ENCODE measurements around the gene LMF2. TPM values are rescaled to one million over a fixed set of nuclear protein-coding genes. Genes with fewer than 3 reads are reported as not detected.
A peak's percentile ranks its signal among the peaks of the same experiment; 100 is the strongest.

Gene LMF2
- total RNA-seq, 1 donor from 2014 or later = 93.2 TPM

- Mint-ChIP-seq H3K27ac (ENCODE audit: unreplicated experiment) (no peak overlapping the region), H3K36me3 (ENCODE audit: low read depth, unreplicated experiment) (peaks cover 8% of the 10 kb centered on the region), H3K4me3 (ENCODE audit: unreplicated experiment) (peak overlapping the region; percentile 80), H3K4me1 (ENCODE audit: low read depth, unreplicated experiment) (peaks cover 6% of the 10 kb centered on the region), H3K27me3 (ENCODE audit: low read depth, unreplicated experiment) (peaks cover 26% of the 10 kb centered on the region), H3K9me3 (ENCODE audit: unreplicated experiment) (peaks cover 3% of the 10 kb centered on the region)
- DNase-seq (ENCODE audit: low read depth) (no peak), FAIRE-seq (no peak)
- Histone ChIP-seq H3K9ac (ENCODE audit: low read length) (peak overlapping the region; percentile 14), H2AFZ (ENCODE audit: low read depth, low read length) (no peak overlapping the region), H4K20me1 (ENCODE audit: insufficient read depth, low read length) (no peaks in the 10 kb centered on the region), H3K4me2 (ENCODE audit: low read length) (peak overlapping the region; percentile 57), H3K9me3 (ENCODE audit: insufficient read depth, low read depth, low read length) (no peaks in the 10 kb centered on the region), H3K4me3 (ENCODE audit: insufficient read depth, low read depth, low read length) (no peak overlapping the region), H3K4me1 (ENCODE audit: insufficient read depth, low read length) (peaks cover 7% of the 10 kb centered on the region), H3K36me3 (ENCODE audit: insufficient read depth, low read length) (no peaks in the 10 kb centered on the region), H3K27me3 (ENCODE audit: insufficient read depth, low read length) (peaks cover 17% of the 10 kb centered on the region), H3K79me2 (ENCODE audit: insufficient read depth, low read length) (no peaks in the 10 kb centered on the region), H3K27ac (ENCODE audit: low read depth, low read length) (no peak overlapping the region)
- no peak for TF ChIP-seq EZH2 (IDR thresholded peaks at IDR 0.05; ENCODE audit: insufficient read depth, low read length)
- no peak for TF ChIP-seq CTCF (IDR thresholded peaks at IDR 0.05; ENCODE audit: insufficient read depth, low read depth, low read length)
Measured at GRCh38 chr22:50482107-50483074, 25.1 kb downstream of the LMF2 start.

GRCh38 chr22:50481440-50482106 lies 25.9 kb downstream of the LMF2 start, which contains the start of gene ADM2:
Gene ADM2, plus strand, starts transcription at chr22:50481543. Its CDS starts 305 bp downstream, at chr22:50481848.
- H3K27ac ChIP-seq (ENCODE audit: low read depth, low read length) = no peak within 1 kb of the TSS
- Mint-ChIP-seq H3K27ac (ENCODE audit: unreplicated experiment) (peak within 1 kb of the TSS; percentile 26), H3K4me3 (ENCODE audit: unreplicated experiment) (peak within 1 kb of the TSS; percentile 81), H3K36me3 (ENCODE audit: low read depth, unreplicated experiment) (peaks cover 8% of the 10 kb centered on the region), H3K4me1 (ENCODE audit: low read depth, unreplicated experiment) (peaks cover 6% of the 10 kb centered on the region), H3K27me3 (ENCODE audit: low read depth, unreplicated experiment) (peaks cover 31% of the 10 kb centered on the region), H3K9me3 (ENCODE audit: unreplicated experiment) (peaks cover 3% of the 10 kb centered on the region)
- no peaks in the 10 kb centered on the region for H3K9me3 ChIP-seq (ENCODE audit: insufficient read depth, low read depth, low read length)
- no peaks in the 10 kb centered on the region for H3K36me3 ChIP-seq (ENCODE audit: insufficient read depth, low read length)
- DNase-seq (ENCODE audit: low read depth) = no peak
- TF ChIP-seq EZH2 (IDR thresholded peaks at IDR 0.05; ENCODE audit: insufficient read depth, low read length) = peak; percentile 58
- TF ChIP-seq CTCF (IDR thresholded peaks at IDR 0.05; ENCODE audit: insufficient read depth, low read depth, low read length) = no peak
- H3K4me3 ChIP-seq (ENCODE audit: insufficient read depth, low read depth, low read length) = no peak within 1 kb of the TSS
- no peaks in the 10 kb centered on the region for H4K20me1 ChIP-seq (ENCODE audit: insufficient read depth, low read length)
- FAIRE-seq = no peak
- peak within 1 kb of the TSS; percentile 14 for H3K9ac ChIP-seq (ENCODE audit: low read length)
- peaks cover 17% of the 10 kb centered on the region for H3K27me3 ChIP-seq (ENCODE audit: insufficient read depth, low read length)
- peak within 1 kb of the TSS; percentile 52 for H2AFZ ChIP-seq (ENCODE audit: low read depth, low read length)
- H3K4me2 ChIP-seq (ENCODE audit: low read length) = peak within 1 kb of the TSS; percentile 57
- no peaks in the 10 kb centered on the region for H3K79me2 ChIP-seq (ENCODE audit: insufficient read depth, low read length)
- H3K4me1 ChIP-seq (ENCODE audit: insufficient read depth, low read length) = peaks cover 2% of the 10 kb centered on the region
